ENCODE results near the gene TRIP11. TPM values are rescaled to one million over a fixed set of nuclear protein-coding genes. Genes with fewer than 3 reads are reported as not detected.

TRIP11 gene
- total RNA-seq, 1 experiment from 2014 or later, result 37.3 TPM

- H3K36me3 ChIP-seq (ENCODE audit: control insufficient read depth, insufficient read depth, low read length), result peaks cover 3% of the 10 kb centered on the region; the same call in 1 of the 2 replicates
- no peaks in the 10 kb centered on the region for H3K4me1 ChIP-seq (ENCODE audit: control insufficient read depth, insufficient read depth, low read length)
- in situ Hi-C loops (cut with HindIII; ENCODE audit: low pct_unique_long_range_greater_than_20kb, low sequenced_read_pairs), result no loop called here
- TF ChIP-seq, protein P1, sequence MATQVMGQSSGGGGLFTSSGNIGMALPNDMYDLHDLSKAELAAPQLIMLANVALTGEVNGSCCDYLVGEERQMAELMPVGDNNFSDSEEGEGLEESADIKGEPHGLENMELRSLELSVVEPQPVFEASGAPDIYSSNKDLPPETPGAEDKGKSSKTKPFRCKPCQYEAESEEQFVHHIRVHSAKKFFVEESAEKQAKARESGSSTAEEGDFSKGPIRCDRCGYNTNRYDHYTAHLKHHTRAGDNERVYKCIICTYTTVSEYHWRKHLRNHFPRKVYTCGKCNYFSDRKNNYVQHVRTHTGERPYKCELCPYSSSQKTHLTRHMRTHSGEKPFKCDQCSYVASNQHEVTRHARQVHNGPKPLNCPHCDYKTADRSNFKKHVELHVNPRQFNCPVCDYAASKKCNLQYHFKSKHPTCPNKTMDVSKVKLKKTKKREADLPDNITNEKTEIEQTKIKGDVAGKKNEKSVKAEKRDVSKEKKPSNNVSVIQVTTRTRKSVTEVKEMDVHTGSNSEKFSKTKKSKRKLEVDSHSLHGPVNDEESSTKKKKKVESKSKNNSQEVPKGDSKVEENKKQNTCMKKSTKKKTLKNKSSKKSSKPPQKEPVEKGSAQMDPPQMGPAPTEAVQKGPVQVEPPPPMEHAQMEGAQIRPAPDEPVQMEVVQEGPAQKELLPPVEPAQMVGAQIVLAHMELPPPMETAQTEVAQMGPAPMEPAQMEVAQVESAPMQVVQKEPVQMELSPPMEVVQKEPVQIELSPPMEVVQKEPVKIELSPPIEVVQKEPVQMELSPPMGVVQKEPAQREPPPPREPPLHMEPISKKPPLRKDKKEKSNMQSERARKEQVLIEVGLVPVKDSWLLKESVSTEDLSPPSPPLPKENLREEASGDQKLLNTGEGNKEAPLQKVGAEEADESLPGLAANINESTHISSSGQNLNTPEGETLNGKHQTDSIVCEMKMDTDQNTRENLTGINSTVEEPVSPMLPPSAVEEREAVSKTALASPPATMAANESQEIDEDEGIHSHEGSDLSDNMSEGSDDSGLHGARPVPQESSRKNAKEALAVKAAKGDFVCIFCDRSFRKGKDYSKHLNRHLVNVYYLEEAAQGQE (IDR thresholded peaks at IDR 0.05; ENCODE audit: insufficient read depth in 1 of 2, low read depth in 2 of 2, low read length in 1 of 2), result no peak
- TF ChIP-seq SIN3A (IDR thresholded peaks at IDR 0.05; ENCODE audit: borderline replicate concordance, insufficient read depth, low read depth, low read length) (no peak), POLR2AphosphoS5 (IDR thresholded peaks at IDR 0.05; ENCODE audit: low read depth, low read length) (no peak), TCF7L2 (IDR thresholded peaks at IDR 0.05; ENCODE audit: low read depth, low read length) (no peak)
- TF ChIP-seq, protein P2, sequence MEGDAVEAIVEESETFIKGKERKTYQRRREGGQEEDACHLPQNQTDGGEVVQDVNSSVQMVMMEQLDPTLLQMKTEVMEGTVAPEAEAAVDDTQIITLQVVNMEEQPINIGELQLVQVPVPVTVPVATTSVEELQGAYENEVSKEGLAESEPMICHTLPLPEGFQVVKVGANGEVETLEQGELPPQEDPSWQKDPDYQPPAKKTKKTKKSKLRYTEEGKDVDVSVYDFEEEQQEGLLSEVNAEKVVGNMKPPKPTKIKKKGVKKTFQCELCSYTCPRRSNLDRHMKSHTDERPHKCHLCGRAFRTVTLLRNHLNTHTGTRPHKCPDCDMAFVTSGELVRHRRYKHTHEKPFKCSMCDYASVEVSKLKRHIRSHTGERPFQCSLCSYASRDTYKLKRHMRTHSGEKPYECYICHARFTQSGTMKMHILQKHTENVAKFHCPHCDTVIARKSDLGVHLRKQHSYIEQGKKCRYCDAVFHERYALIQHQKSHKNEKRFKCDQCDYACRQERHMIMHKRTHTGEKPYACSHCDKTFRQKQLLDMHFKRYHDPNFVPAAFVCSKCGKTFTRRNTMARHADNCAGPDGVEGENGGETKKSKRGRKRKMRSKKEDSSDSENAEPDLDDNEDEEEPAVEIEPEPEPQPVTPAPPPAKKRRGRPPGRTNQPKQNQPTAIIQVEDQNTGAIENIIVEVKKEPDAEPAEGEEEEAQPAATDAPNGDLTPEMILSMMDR (IDR thresholded peaks at IDR 0.05), result no peak
- no peaks in the 10 kb centered on the region for H3K9me3 ChIP-seq (ENCODE audit: control insufficient read depth, insufficient read depth, low read depth, low read length)
- no peak overlapping the region for H3K27ac ChIP-seq (ENCODE audit: low read length)
- ATAC-seq, result no peak
- H3K4me3 ChIP-seq (ENCODE audit: low read depth in 2 of 2, low read length in 2 of 2), result no peak overlapping the region
- no peak for DNase-seq (ENCODE audit: low read depth, low spot score)
- ChIA-PET POLR2A (no interaction called here), CTCF (no interaction called here)
- intact Hi-C loops (cut with micrococcal nuclease; ENCODE audit: unreplicated experiment), result no loop called here
- BruUV-seq (replicated peaks), result no TSS peak
- no peaks in the 10 kb centered on the region for H3K27me3 ChIP-seq (ENCODE audit: control insufficient read depth, insufficient read depth, low read length)
Observed at GRCh38 chr14:91963465-91963864, 76.4 kb downstream of the TRIP11 start.

- POLR2A ChIA-PET, result interaction anchor here (0.6 kb wide), 1 partner anchor 497 kb away, joined by 3 read pairs; no protein-coding TSS in a partner anchor
- CTCF ChIA-PET, result no interaction called here
- Histone ChIP-seq H3K27ac (ENCODE audit: low read length) (no peak overlapping the region), H3K4me3 (ENCODE audit: low read depth in 2 of 2, low read length in 2 of 2) (no peak overlapping the region), H3K4me1 (ENCODE audit: control insufficient read depth, insufficient read depth, low read length) (no peaks in the 10 kb centered on the region), H3K36me3 (ENCODE audit: control insufficient read depth, insufficient read depth, low read length) (no peaks in the 10 kb centered on the region), H3K27me3 (ENCODE audit: control insufficient read depth, insufficient read depth, low read length) (no peaks in the 10 kb centered on the region), H3K9me3 (ENCODE audit: control insufficient read depth, insufficient read depth, low read depth, low read length) (no peaks in the 10 kb centered on the region)
- ATAC-seq (no peak), DNase-seq (ENCODE audit: low read depth, low spot score) (no peak)
- no TSS peak for BruUV-seq (replicated peaks)
- TF ChIP-seq POLR2AphosphoS5 (IDR thresholded peaks at IDR 0.05; ENCODE audit: low read depth, low read length), result no peak
- TF ChIP-seq TCF7L2 (IDR thresholded peaks at IDR 0.05; ENCODE audit: low read depth, low read length), result peak; percentile 48; the same call in 1 of the 2 replicates
- in situ Hi-C loops (cut with HindIII; ENCODE audit: low pct_unique_long_range_greater_than_20kb, low sequenced_read_pairs), result no loop called here
- intact Hi-C loops (cut with micrococcal nuclease; ENCODE audit: unreplicated experiment), result no loop called here
Observed at GRCh38 chr14:91961297-91962220, 78.3 kb downstream of the TRIP11 start.

DNA sequence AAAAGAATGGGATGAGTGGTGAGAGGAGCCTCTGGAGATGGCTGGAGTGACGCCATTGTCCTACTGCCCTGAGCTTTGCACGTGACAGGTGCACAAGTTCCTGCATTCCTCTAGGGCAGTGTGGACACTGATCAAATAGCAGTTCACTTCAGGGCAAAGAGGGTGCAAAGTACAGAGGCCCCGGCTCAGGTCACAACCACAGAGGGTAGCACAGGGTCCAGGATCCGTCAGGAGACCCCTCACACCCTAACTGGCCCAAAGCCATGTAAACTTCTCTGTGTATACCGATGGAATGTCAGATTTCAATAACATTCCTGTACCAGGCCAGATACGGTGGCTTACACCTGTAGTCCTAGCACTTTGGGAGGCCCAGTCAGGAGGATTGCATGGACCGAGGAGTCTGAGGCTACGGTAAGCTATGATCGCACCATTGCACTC is 82.0 kb downstream of the TRIP11 start:
- ATAC-seq (peak; percentile 34; the same call in 1 of the 2 replicates), DNase-seq (ENCODE audit: low read depth, low spot score) (no peak)
- H3K4me1 ChIP-seq (ENCODE audit: control insufficient read depth, insufficient read depth, low read length), result no peaks in the 10 kb centered on the region
- H3K27me3 ChIP-seq (ENCODE audit: control insufficient read depth, insufficient read depth, low read length), result no peaks in the 10 kb centered on the region
- ChIA-PET POLR2A (interaction anchor here (0.6 kb wide), 1 partner anchor 44 kb away, joined by 4 read pairs; no protein-coding TSS in a partner anchor), CTCF (no interaction called here)
- in situ Hi-C loops (cut with HindIII; ENCODE audit: low pct_unique_long_range_greater_than_20kb, low sequenced_read_pairs), result no loop called here
- no peaks in the 10 kb centered on the region for H3K9me3 ChIP-seq (ENCODE audit: control insufficient read depth, insufficient read depth, low read depth, low read length)
- H3K4me3 ChIP-seq (ENCODE audit: low read depth in 2 of 2, low read length in 2 of 2), result no peak overlapping the region
- TF ChIP-seq, protein P2 (IDR thresholded peaks at IDR 0.05), result no peak
- TF ChIP-seq, protein P1 (IDR thresholded peaks at IDR 0.05; ENCODE audit: insufficient read depth in 1 of 2, low read depth in 2 of 2, low read length in 1 of 2), result no peak
- TF ChIP-seq SIN3A (IDR thresholded peaks at IDR 0.05; ENCODE audit: borderline replicate concordance, insufficient read depth, low read depth, low read length), result no peak
- TF ChIP-seq POLR2AphosphoS5 (IDR thresholded peaks at IDR 0.05; ENCODE audit: low read depth, low read length), result no peak
- TF ChIP-seq TCF7L2 (IDR thresholded peaks at IDR 0.05; ENCODE audit: low read depth, low read length), result no peak
- intact Hi-C loops (cut with micrococcal nuclease; ENCODE audit: unreplicated experiment), result no loop called here
- no peaks in the 10 kb centered on the region for H3K36me3 ChIP-seq (ENCODE audit: control insufficient read depth, insufficient read depth, low read length)
- no TSS peak for BruUV-seq (replicated peaks)
- no peak overlapping the region for H3K27ac ChIP-seq (ENCODE audit: low read length)

Measured in Panc1 (cell line).